Suprapubic skin (tissue), 4 donors: ENCODE data around the gene ACSM2A. TPM values are rescaled to one million over a fixed set of nuclear protein-coding genes. Genes with fewer than 3 reads are reported as not detected.
"Not testable (repeated sequence)": the region's sequence is repeated elsewhere in the genome, so short reads cannot be mapped to it uniquely, and the experiment has no call there.

Experiments
- DNase-seq, 2 donors: peaks; one replicate each; pipeline ENCODE4 v3.0.0-alpha.2; 2019; ENCODE audit warnings: low spot score in 2 of 2
- H3K27ac ChIP-seq: fragments of 200-600 bp; sonication (generic); one replicate; pipeline ENCODE4 v1.5.1; 2019
- H3K27me3 ChIP-seq: fragments of 200-600 bp; sonication (generic); one replicate; pipeline ENCODE4 v1.5.1; 2019
- H3K36me3 ChIP-seq: fragments of 200-600 bp; sonication (generic); one replicate; pipeline ENCODE4 v1.5.1; 2019
- H3K4me1 ChIP-seq: fragments of 200-600 bp; sonication (generic); one replicate; pipeline ENCODE4 v1.5.1; 2019
- H3K4me3 ChIP-seq: fragments of 200-600 bp; sonication (generic); one replicate; pipeline ENCODE4 v1.5.1; 2019; ENCODE audit warnings: mild to moderate bottlenecking
- H3K9me3 ChIP-seq: fragments of 200-600 bp; sonication (generic); one replicate; pipeline ENCODE4 v1.5.1; 2019
- CTCF ChIP-seq, 2 donors: fragments of 200-600 bp in 1 of 2; fragments of 450-650 bp in 1 of 2; sonication (generic) in 1 of 2; IDR thresholded peaks; one replicate each; pipeline ENCODE4 v1.5.1; 2016 to 2019; ENCODE audit warnings: antibody characterized with exemption in 2 of 2, mild to moderate bottlenecking in 1 of 2, moderate library complexity in 1 of 2
- EP300 ChIP-seq: sonication (generic); formaldehyde crosslinking; IDR thresholded peaks from one replicate; pipeline ENCODE4 v1.6.1; 2017; ENCODE audit warnings: antibody characterized with exemption
- POLR2A ChIP-seq, 2 donors: fragments of 450-650 bp; IDR thresholded peaks; one replicate each; pipeline ENCODE4 v1.6.1; 2017; ENCODE audit warnings: antibody characterized with exemption in 2 of 2, mild to moderate bottlenecking in 2 of 2, moderate library complexity in 2 of 2
- POLR2AphosphoS5 ChIP-seq, 3 donors: sonication (generic); formaldehyde crosslinking; IDR thresholded peaks; one replicate each; pipeline ENCODE4 v1.6.1; 2017; ENCODE audit warnings: antibody characterized with exemption in 3 of 3
- WGBS: methylation state at CpG from one replicate; pipeline ENCODE4 v1.1.5; 2018; 5-methylcytosine and 5-hydroxymethylcytosine counted together
- total RNA-seq, 4 donors: library from RNA; depleted of rRNA; stranded (reverse); fragments of >200 nt; gene quantifications; one replicate each; pipeline ENCODE4 v1.1.0, GENCODE V29; 2016

ACSM2A gene
- total RNA-seq, 4 donors from 2014 or later, result not detected

GRCh38 chr16:20470732-20471131, 19.4 kb downstream of the ACSM2A start:
- not testable (repeated sequence) for DNase-seq, H3K4me3 ChIP-seq, H3K27me3 ChIP-seq, H3K36me3 ChIP-seq, H3K27ac ChIP-seq, H3K9me3 ChIP-seq, H3K4me1 ChIP-seq
- WGBS, result 84% methylated on average over 1 of the region's 1 CpG

GRCh38 chr16:20477188-20477744, 25.9 kb downstream of the ACSM2A start:
- 31% methylated on average over 2 of the region's 2 CpGs for WGBS
- DNase-seq, H3K27ac ChIP-seq: not testable (repeated sequence)

GRCh38 chr16:20483989-20484388, 32.7 kb downstream of the ACSM2A start:
- DNase-seq, H3K9me3 ChIP-seq, H3K27me3 ChIP-seq, H3K4me3 ChIP-seq, H3K27ac ChIP-seq, H3K4me1 ChIP-seq, H3K36me3 ChIP-seq: not testable (repeated sequence)
- 88% methylated on average over 1 of the region's 1 CpG for WGBS

More at GRCh38 chr16:20477188-20477744, 25.9 kb downstream of the ACSM2A start:
- H3K27me3 ChIP-seq, H3K4me3 ChIP-seq, H3K4me1 ChIP-seq, H3K9me3 ChIP-seq, H3K36me3 ChIP-seq: not testable (repeated sequence)

- H3K36me3 ChIP-seq, result no peaks in the 10 kb centered on the region
- no peaks in the 10 kb centered on the region for H3K9me3 ChIP-seq
- no peak for DNase-seq
- no peaks in the 10 kb centered on the region for H3K27me3 ChIP-seq
- WGBS, result 94% methylated on average over 1 of the region's 1 CpG
- no peak overlapping the region for H3K4me3 ChIP-seq
- no peak for TF ChIP-seq EP300
- TF ChIP-seq POLR2A (IDR thresholded peaks at IDR 0.05), result no peak
- TF ChIP-seq POLR2AphosphoS5 (IDR thresholded peaks at IDR 0.05), result no peak
- no peak for TF ChIP-seq CTCF (IDR thresholded peaks at IDR 0.05)
- no peaks in the 10 kb centered on the region for H3K4me1 ChIP-seq
- H3K27ac ChIP-seq, result no peak overlapping the region
Measured at GRCh38 chr16:20484726-20485125, 33.4 kb downstream of the ACSM2A start.

- TF ChIP-seq POLR2A (IDR thresholded peaks at IDR 0.05) (no peak), EP300 (no peak), CTCF (IDR thresholded peaks at IDR 0.05) (no peak), POLR2AphosphoS5 (IDR thresholded peaks at IDR 0.05) (no peak)
- DNase-seq, result no peak
- H3K36me3 ChIP-seq, result no peaks in the 10 kb centered on the region
- no peaks in the 10 kb centered on the region for H3K27me3 ChIP-seq
- WGBS, result 75% methylated on average over 1 of the region's 1 CpG
- no peaks in the 10 kb centered on the region for H3K4me1 ChIP-seq
- no peak overlapping the region for H3K4me3 ChIP-seq
- H3K27ac ChIP-seq, result no peak overlapping the region
- H3K9me3 ChIP-seq, result no peaks in the 10 kb centered on the region
Measured at GRCh38 chr16:20485408-20485807, 34.1 kb downstream of the ACSM2A start.

GRCh38 chr16:20490994-20491393, 39.7 kb downstream of the ACSM2A start:
- DNase-seq, H3K4me1 ChIP-seq, H3K4me3 ChIP-seq, H3K36me3 ChIP-seq, H3K9me3 ChIP-seq, H3K27ac ChIP-seq, H3K27me3 ChIP-seq: not testable (repeated sequence)
- no CpG with 5 or more reads among the region's 3 CpGs for WGBS

- not testable (repeated sequence) for H3K36me3 ChIP-seq
- no CpG with 5 or more reads among the region's 11 CpGs for WGBS
Measured at GRCh38 chr16:20491448-20491847, 40.1 kb downstream of the ACSM2A start.

GRCh38 chr16:20504418-20504817, 53.1 kb downstream of the ACSM2A start:
- H3K4me1 ChIP-seq, result no peaks in the 10 kb centered on the region
- H3K27me3 ChIP-seq, result no peaks in the 10 kb centered on the region
- no peak overlapping the region for H3K27ac ChIP-seq
- no peaks in the 10 kb centered on the region for H3K36me3 ChIP-seq
- no CpG with 5 or more reads among the region's 1 CpG for WGBS
- no peak overlapping the region for H3K4me3 ChIP-seq
- H3K9me3 ChIP-seq, result peaks cover 5% of the 10 kb centered on the region
- DNase-seq, result no peak
- TF ChIP-seq POLR2A (IDR thresholded peaks at IDR 0.05), result no peak
- TF ChIP-seq POLR2AphosphoS5 (IDR thresholded peaks at IDR 0.05), result no peak

More at GRCh38 chr16:20491448-20491847, 40.1 kb downstream of the ACSM2A start:
- H3K27ac ChIP-seq, H3K9me3 ChIP-seq, H3K27me3 ChIP-seq, H3K4me3 ChIP-seq, DNase-seq, H3K4me1 ChIP-seq: not testable (repeated sequence)
